Colonic mucosa (tissue), 4 donors: Measurements from ENCODE around the gene SNAPC4. TPM values are rescaled to one million over a fixed set of nuclear protein-coding genes. Genes with fewer than 3 reads are reported as not detected.
"Not testable (repeated sequence)": the region's sequence is repeated elsewhere in the genome, so short reads cannot be mapped to it uniquely, and the experiment has no call there.

Experiments used
- DNase-seq: peaks from one replicate; pipeline ENCODE4 v3.0.0-alpha.2; 2020
- H3K27ac ChIP-seq: fragments of 200-600 bp; one replicate; pipeline ENCODE4 v1.8.0; 2021
- H3K27me3 ChIP-seq: fragments of 200-600 bp; one replicate; pipeline ENCODE4 v1.8.0; 2021
- H3K36me3 ChIP-seq: fragments of 200-600 bp; one replicate; pipeline ENCODE4 v1.8.0; 2021
- H3K4me1 ChIP-seq: fragments of 200-600 bp; one replicate; pipeline ENCODE4 v1.8.0; 2021; ENCODE audit warnings: mild to moderate bottlenecking
- H3K4me3 ChIP-seq: fragments of 200-600 bp; one replicate; pipeline ENCODE4 v1.8.0; 2021
- H3K9ac ChIP-seq, 2 donors: one replicate each; pipeline ENCODE4 v1.7.0; 2013; ENCODE audit warnings: control low read depth in 2 of 2, low read depth in 2 of 2, low read length in 2 of 2
- H3K9me3 ChIP-seq: fragments of 200-600 bp; one replicate; pipeline ENCODE4 v1.8.0; 2021
- intact Hi-C: fragments of 100-400 bp; cut with DNase I; formaldehyde crosslinking; loops from one replicate; pipeline ENCODE4 v1.14.1; 2022
- total RNA-seq, 2 donors: library from RNA; stranded (reverse); fragmentation: NEBNext Ultra II Directional in 1 of 2; extraction: Animal tissue kit (Norgen Biotek cat#: 25700) in 1 of 2; gene quantifications; one replicate each; pipeline ENCODE4 v1.2.1, GENCODE V29; 2021
- TF ChIP-seq, protein P1 (sequence below): fragments of 200-600 bp; IDR thresholded peaks from one replicate; pipeline ENCODE4 v1.8.0; 2022; ENCODE audit warnings: antibody characterized with exemption, mild to moderate bottlenecking
- donor health status: healthy.
- donor health status: DM: no; HTN: no; CAD: no.
- donor health status: DM: no; HTN: no; CAD: no.

Gene SNAPC4
- total RNA-seq, 2 donors from 2014 or later: 6.0 to 9.7 TPM

DNA sequence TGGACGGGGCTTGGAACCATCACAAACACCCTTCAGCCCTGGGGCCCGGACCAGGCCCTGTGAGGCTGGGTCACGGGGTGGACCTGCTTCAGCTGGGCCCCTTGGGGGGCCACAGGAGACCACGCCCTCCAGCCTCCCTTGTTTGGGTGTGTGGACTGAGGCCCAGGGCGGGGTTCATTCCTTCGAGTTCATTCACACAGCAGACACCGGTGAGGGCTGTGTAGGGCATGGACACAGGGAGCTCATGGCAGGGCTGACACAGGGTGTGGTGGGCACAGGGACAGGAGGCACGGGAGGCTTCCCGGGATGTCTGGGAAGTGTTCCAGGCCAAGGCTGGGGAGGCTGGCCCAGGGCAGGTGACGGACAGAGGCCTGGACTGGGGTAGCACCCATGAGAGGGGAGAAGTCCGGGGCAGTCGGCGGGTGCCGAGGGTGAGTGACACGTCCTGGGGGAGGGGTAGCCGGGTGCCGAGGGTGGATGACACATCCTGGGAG is 45.3 kb downstream of the SNAPC4 start:
- Histone ChIP-seq H3K27me3 (no peaks in the 10 kb centered on the region), H3K36me3 (no peaks in the 10 kb centered on the region), H3K9ac (no peak overlapping the region), H3K4me1 (no peaks in the 10 kb centered on the region), H3K27ac (no peak overlapping the region), H3K9me3 (no peaks in the 10 kb centered on the region), H3K4me3 (no peak overlapping the region)
- DNase-seq: no peak
- intact Hi-C loops: no loop called here
- TF ChIP-seq, protein P1, sequence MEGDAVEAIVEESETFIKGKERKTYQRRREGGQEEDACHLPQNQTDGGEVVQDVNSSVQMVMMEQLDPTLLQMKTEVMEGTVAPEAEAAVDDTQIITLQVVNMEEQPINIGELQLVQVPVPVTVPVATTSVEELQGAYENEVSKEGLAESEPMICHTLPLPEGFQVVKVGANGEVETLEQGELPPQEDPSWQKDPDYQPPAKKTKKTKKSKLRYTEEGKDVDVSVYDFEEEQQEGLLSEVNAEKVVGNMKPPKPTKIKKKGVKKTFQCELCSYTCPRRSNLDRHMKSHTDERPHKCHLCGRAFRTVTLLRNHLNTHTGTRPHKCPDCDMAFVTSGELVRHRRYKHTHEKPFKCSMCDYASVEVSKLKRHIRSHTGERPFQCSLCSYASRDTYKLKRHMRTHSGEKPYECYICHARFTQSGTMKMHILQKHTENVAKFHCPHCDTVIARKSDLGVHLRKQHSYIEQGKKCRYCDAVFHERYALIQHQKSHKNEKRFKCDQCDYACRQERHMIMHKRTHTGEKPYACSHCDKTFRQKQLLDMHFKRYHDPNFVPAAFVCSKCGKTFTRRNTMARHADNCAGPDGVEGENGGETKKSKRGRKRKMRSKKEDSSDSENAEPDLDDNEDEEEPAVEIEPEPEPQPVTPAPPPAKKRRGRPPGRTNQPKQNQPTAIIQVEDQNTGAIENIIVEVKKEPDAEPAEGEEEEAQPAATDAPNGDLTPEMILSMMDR: no peak

DNA sequence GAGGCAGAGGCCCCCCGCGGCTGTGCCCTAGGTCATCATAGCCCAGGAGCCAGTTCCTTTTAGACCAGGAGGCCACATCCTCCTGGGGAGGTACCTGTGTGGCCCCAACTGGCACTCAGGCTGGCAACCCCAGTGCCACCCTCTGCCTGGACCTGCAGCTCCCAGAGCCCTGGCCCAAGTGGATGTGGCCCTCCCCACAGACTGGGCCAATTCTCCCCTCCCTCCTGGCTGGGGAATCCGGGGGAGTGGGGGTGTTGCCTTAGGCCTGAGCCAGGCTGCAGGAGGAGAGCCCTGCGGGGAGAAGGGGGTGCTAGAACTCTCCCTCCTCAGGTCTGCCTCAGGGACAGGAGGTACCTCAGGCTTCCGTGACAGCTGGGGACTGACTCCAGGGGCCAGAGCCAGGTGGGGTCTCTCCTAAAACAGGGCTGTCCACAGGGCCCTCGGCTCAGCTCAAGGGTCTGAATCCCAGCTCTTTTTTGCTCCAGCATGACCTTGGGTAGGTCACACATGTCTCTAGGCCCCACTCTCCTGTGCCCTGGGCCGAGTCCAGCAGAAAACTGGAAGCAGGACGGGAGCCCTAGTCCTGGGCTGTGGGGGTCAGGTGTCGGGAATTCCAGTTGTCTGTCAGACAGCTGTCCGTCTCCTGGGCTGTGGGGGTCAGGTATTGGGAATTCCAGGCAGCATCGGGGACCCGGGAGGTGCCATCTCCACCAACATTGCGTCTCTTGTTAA is 46.0 kb downstream of the SNAPC4 start:
- no peak overlapping the region for H3K27ac ChIP-seq
- no peak for DNase-seq
- H3K4me3 ChIP-seq: no peak overlapping the region
- no peaks in the 10 kb centered on the region for H3K27me3 ChIP-seq
- intact Hi-C loops: no loop called here
- H3K9me3 ChIP-seq: no peaks in the 10 kb centered on the region
- no peaks in the 10 kb centered on the region for H3K36me3 ChIP-seq
- H3K9ac ChIP-seq: no peak overlapping the region
- TF ChIP-seq, protein P1: no peak
- H3K4me1 ChIP-seq: no peaks in the 10 kb centered on the region

DNA sequence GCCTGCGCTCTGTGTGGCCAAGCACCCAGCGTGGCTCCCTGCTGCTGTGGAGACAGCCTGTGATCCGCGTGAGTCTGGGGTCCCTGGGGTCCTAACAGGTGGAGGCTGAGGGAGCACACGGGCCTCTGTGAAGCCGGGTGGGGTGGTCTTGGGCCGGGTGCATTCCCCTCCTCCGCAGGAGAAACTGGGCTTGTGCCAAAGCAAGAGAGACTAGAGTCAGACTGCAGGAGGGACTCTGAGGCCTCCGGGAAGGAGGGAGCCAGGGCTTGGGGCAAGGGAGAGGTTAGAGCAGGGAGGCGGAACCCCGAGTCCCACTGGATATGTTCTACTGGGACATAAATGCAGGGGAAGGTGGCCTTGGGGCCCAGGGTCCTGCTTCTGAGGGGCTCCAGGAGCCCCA is 46.9 kb downstream of the SNAPC4 start:
- Histone ChIP-seq H3K27me3 (no peaks in the 10 kb centered on the region), H3K9ac (no peak overlapping the region), H3K36me3 (no peaks in the 10 kb centered on the region), H3K9me3 (no peaks in the 10 kb centered on the region), H3K4me3 (no peak overlapping the region), H3K4me1 (no peaks in the 10 kb centered on the region), H3K27ac (no peak overlapping the region)
- no peak for DNase-seq
- TF ChIP-seq, protein P1: no peak
- intact Hi-C loops: no loop called here

DNA sequence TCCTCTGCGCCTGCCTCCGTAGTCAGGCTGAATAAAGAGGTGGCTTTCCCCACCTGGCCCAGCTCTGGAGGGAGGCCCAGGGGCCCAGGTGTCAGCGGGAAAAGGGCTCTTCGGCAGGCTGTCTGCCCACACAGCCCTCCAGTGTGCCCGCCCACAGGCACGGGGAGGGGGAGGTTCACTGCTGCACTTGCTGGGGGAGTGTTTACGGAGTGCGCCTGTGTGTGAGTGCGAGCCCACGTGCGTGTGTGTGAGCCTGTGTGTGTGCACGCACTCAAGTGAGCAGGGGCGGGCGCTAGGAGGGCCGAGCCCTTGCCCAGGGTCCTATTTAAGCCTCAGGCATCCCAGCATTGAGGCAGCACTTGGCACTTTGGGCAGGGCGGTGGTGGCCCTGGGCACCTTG is 47.3 kb downstream of the SNAPC4 start:
- intact Hi-C loops: no loop called here
- DNase-seq: no peak

DNA sequence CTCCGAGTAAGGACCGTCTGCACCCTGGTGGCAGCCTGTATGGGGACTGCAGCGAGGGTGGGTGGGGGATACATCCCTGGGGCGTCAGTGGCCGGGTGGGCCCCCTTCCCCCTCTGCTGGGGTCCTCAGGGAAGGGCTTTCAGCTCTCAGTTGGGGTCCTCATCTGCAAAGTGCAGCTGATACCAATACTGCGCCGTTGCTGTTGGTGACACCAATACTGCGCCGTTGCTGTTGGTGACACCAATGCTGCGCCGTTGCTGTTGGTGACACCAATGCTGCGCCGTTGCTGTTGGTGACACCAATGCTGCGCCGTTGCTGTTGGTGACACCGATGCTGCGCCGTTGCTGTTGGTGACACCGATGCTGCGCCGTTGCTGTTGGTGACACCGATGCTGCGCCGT is 48.1 kb downstream of the SNAPC4 start:
- H3K9me3 ChIP-seq, DNase-seq, intact Hi-C loops, H3K36me3 ChIP-seq, H3K27ac ChIP-seq, H3K4me1 ChIP-seq, H3K4me3 ChIP-seq, H3K9ac ChIP-seq, H3K27me3 ChIP-seq: not testable (repeated sequence)

More for the DNA sequence above, 47.3 kb downstream of the SNAPC4 start:
- TF ChIP-seq, protein P1: no peak
- H3K36me3 ChIP-seq: no peaks in the 10 kb centered on the region
- no peak overlapping the region for H3K27ac ChIP-seq
- no peaks in the 10 kb centered on the region for H3K9me3 ChIP-seq
- H3K4me1 ChIP-seq: no peaks in the 10 kb centered on the region
- H3K4me3 ChIP-seq: no peak overlapping the region
- H3K27me3 ChIP-seq: no peaks in the 10 kb centered on the region
- H3K9ac ChIP-seq: no peak overlapping the region

DNA sequence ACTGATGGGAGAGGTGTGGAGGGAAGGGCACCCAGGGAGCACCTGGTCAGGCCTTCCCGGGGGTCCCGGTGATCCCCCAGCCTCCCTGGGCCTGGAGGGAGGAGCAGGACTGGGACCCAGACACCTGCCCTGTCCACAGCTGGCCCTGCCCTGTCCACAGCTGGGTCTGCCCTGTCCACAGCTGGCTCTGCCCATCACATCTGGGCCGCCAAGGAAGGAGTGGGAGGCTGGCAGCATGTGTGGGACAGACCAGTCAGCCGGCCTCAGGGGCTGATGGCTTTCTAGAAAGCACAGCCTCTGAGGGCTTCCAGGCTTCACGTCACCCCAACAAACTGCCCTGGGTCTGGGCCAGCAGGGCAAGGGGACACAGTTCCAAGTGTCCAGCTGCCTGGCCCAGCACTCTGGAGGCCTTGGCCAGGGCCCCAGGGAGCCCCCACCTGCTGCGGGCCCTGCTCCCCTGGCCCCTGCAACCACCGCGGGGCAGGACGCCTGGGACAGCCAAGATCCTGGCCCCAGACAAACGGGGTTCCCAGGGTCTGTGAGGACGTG is 48.6 kb downstream of the SNAPC4 start:
- no peak overlapping the region for H3K4me3 ChIP-seq
- intact Hi-C loops: no loop called here
- H3K9ac ChIP-seq: no peak overlapping the region
- TF ChIP-seq, protein P1: no peak
- H3K36me3 ChIP-seq: no peaks in the 10 kb centered on the region
- DNase-seq: no peak
- no peaks in the 10 kb centered on the region for H3K4me1 ChIP-seq
- H3K27me3 ChIP-seq: no peaks in the 10 kb centered on the region
- no peaks in the 10 kb centered on the region for H3K9me3 ChIP-seq
- no peak overlapping the region for H3K27ac ChIP-seq
